Measurements from ENCODE around the gene EEF2K.

The EEF2K gene

DNA sequence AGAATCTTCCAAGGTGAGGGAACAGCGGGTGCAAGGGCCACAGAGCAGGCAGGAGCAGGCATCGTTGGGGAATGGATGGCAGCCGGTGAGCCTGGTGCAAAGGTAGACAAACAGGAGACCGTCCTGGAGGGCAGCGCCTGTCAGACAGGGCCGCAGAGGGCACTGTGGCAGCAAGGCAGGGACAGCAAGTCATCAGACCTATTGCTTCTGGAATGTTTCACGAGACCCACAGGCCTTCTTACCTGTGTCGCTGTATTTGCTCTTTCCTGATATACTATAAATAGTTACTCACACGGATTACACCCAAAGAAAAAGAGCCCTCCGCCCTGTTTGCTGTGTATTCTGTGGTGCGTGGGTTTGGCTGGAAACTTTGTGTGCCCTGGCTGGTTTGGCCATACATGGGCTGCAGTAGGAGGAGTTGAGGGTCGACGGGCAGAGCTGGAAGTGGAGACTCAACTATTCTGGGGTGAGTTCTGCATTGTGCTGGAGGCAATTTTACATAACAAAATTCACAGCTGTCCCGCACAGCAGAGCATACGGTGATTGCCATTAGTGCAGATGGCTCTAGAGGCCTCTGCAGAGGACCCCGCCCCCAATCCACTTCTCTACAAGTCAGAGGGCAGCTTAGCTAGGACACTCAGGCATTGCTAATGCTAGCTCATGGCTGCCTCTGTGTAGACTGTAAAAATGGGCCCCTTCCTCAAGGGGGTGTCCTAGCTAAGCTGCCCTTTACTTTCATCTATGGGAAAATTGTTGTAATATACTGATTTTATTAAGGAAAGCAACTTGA is 72.6 kb downstream of the EEF2K start:
- peaks cover 4% of the 10 kb centered on the region for H3K9me3 ChIP-seq (ENCODE audit: control insufficient read depth, insufficient read depth, low read depth, low read length)
- H3K9ac ChIP-seq (ENCODE audit: low read length), result no peak overlapping the region
- H3K4me3 ChIP-seq (ENCODE audit: low read depth, low read length), result no peak overlapping the region
- peaks cover 43% of the 10 kb centered on the region for H3K36me3 ChIP-seq (ENCODE audit: control insufficient read depth, insufficient read depth, low read length)
- no peaks in the 10 kb centered on the region for H3K27me3 ChIP-seq (ENCODE audit: control insufficient read depth, insufficient read depth, low read length)
- H3K27ac ChIP-seq (ENCODE audit: low read depth, low read length), result no peak overlapping the region
- no peaks in the 10 kb centered on the region for H3K4me1 ChIP-seq (ENCODE audit: control insufficient read depth, insufficient read depth, low read length)

DNA sequence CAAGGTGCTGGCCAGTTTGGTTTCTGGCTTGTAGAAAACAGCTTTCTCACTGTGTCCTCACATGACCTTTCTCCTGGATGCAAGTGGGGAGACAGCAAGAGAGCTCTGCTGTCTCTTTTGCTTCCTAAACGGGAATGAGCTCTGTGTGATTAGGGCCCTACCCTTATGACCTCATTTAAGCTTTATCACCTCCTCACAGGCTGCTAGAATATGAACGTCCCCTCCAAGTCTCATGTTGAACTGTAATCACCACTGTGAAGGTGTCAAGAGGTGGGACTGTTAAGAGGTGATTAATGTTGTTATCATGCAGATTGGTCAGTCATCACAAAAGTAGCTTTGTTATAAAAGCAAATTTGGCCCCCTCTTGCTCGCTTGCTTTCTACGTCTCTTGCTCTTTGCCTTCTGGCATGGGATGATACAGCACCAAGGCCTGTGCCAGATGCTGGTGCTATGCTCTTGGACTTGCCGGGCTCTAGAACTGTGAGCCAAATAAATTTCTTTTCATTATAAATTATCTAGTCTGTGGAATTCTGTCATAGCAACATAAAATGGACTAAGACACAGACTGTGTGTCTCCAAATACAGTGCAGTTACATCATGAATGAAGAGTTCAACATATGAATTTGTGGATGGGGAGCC is 76.3 kb downstream of the EEF2K start:
- peaks cover 37% of the 10 kb centered on the region for H3K36me3 ChIP-seq (ENCODE audit: control insufficient read depth, insufficient read depth, low read length)
- H3K9ac ChIP-seq (ENCODE audit: low read length), result no peak overlapping the region
- H3K9me3 ChIP-seq (ENCODE audit: control insufficient read depth, insufficient read depth, low read depth, low read length), result peaks cover 4% of the 10 kb centered on the region
- no peak overlapping the region for H3K4me3 ChIP-seq (ENCODE audit: low read depth, low read length)
- H3K27me3 ChIP-seq (ENCODE audit: control insufficient read depth, insufficient read depth, low read length), result no peaks in the 10 kb centered on the region
- H3K4me1 ChIP-seq (ENCODE audit: control insufficient read depth, insufficient read depth, low read length), result peaks cover 4% of the 10 kb centered on the region; the same call in 1 of the 2 replicates
- no peak overlapping the region for H3K27ac ChIP-seq (ENCODE audit: low read depth, low read length)

DNA sequence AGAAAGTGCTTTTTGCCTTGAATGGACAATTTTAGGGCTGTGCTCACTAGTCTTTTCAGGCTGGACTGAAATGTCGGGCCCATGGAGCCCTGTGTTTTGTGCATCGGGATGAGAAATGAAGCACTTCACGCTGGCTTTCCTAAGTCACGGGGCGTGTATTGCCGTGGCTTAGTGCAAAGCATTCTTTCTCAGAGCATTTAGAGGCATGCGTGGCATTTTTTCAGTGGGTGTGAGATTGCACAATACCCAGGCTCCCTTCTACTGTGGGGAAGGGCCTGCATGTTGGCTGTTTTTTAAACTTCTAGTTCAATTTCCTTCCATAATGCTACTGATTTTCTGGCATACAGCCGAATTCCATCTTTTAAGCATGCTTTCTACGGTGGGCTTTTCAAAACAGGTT is 78.6 kb downstream of the EEF2K start:
- H3K9ac ChIP-seq (ENCODE audit: low read length), result no peak overlapping the region
- H3K27ac ChIP-seq (ENCODE audit: low read depth, low read length), result no peak overlapping the region
- no peaks in the 10 kb centered on the region for H3K27me3 ChIP-seq (ENCODE audit: control insufficient read depth, insufficient read depth, low read length)
- peaks cover 37% of the 10 kb centered on the region for H3K36me3 ChIP-seq (ENCODE audit: control insufficient read depth, insufficient read depth, low read length)
- no peak overlapping the region for H3K4me3 ChIP-seq (ENCODE audit: low read depth, low read length)
- peaks cover 4% of the 10 kb centered on the region for H3K9me3 ChIP-seq (ENCODE audit: control insufficient read depth, insufficient read depth, low read depth, low read length)
- H3K4me1 ChIP-seq (ENCODE audit: control insufficient read depth, insufficient read depth, low read length), result peaks cover 4% of the 10 kb centered on the region; the same call in 1 of the 2 replicates

DNA sequence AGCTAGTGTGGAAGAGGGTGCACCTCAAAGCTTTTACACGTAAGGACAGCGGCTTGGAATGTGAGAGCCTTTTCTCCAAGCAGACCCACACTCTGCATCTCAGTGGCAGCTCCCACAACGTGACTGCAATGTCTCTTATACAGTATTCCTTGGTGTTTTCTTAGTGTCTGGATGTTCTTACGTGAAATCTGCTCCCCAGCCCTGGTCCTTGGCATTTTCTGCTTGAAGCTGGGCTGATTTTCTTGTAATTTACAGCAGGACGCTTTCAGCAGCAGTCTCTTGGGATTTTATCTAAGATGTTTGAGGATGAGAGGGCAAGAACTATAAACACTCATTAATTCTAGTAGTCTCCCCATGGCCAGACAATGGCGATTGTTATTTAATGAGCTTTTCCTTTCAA is 79.0 kb downstream of the EEF2K start:
- Histone ChIP-seq H3K4me3 (ENCODE audit: low read depth, low read length) (no peak overlapping the region), H3K36me3 (ENCODE audit: control insufficient read depth, insufficient read depth, low read length) (peaks cover 33% of the 10 kb centered on the region), H3K27ac (ENCODE audit: low read depth, low read length) (no peak overlapping the region), H3K9me3 (ENCODE audit: control insufficient read depth, insufficient read depth, low read depth, low read length) (peaks cover 4% of the 10 kb centered on the region), H3K27me3 (ENCODE audit: control insufficient read depth, insufficient read depth, low read length) (no peaks in the 10 kb centered on the region), H3K4me1 (ENCODE audit: control insufficient read depth, insufficient read depth, low read length) (peaks cover 4% of the 10 kb centered on the region; the same call in 1 of the 2 replicates), H3K9ac (ENCODE audit: low read length) (no peak overlapping the region)

DNA sequence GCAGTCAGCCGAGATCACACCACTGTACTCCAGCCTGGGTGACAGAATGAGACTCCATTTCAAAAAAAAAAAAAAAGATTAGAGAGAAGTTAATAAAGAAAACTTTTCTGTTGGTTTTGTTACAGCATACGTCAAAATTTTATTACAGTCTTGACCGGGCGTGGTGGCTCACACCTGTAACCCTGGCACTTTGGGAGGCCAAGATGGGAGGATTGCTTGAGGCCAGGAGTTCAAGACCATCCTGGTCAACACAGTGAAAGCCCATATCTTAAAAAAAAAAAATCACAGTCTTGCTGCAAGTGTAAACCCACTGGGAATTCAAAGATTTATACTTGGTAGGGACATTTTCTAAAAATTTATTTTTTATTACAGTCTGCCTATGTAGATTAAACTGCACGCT is 84.9 kb downstream of the EEF2K start:
- no peaks in the 10 kb centered on the region for H3K9me3 ChIP-seq (ENCODE audit: control insufficient read depth, insufficient read depth, low read depth, low read length)
- no peak overlapping the region for H3K4me3 ChIP-seq (ENCODE audit: low read depth, low read length)
- H3K9ac ChIP-seq (ENCODE audit: low read length), result no peak overlapping the region
- H3K27ac ChIP-seq (ENCODE audit: low read depth, low read length), result no peak overlapping the region
- H3K27me3 ChIP-seq (ENCODE audit: control insufficient read depth, insufficient read depth, low read length), result no peaks in the 10 kb centered on the region
- no peaks in the 10 kb centered on the region for H3K36me3 ChIP-seq (ENCODE audit: control insufficient read depth, insufficient read depth, low read length)
- 0 out of 2 replicates have a peak, but pooled peaks cover 11% of the 10 kb centered on the region for H3K4me1 ChIP-seq (ENCODE audit: control insufficient read depth, insufficient read depth, low read length)

DNA sequence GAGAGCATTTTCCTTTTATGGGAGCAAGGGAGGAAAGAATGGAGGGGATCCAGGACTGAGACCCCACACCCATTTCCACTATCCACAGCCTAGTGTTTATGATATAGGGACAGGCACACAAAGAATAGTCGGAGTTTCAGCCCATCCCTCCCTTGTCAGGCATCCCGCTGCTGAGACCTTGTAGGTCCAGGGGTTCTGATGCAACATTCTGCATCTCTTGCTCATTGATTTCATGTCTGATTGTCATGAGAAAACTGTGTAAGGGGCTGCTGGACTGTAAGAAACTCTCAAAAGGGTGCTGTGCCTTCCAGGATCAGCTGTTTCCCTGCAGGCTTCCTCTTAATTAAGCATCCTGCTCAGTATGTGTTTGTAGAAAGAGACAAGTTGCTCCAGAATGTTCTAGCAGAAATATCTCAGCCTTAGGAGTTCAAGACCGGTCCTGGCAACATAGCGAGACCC is 85.8 kb downstream of the EEF2K start:
- Histone ChIP-seq H3K9me3 (ENCODE audit: control insufficient read depth, insufficient read depth, low read depth, low read length) (no peaks in the 10 kb centered on the region), H3K9ac (ENCODE audit: low read length) (peak overlapping the region; percentile 10), H3K36me3 (ENCODE audit: control insufficient read depth, insufficient read depth, low read length) (no peaks in the 10 kb centered on the region), H3K27ac (ENCODE audit: low read depth, low read length) (no peak overlapping the region), H3K27me3 (ENCODE audit: control insufficient read depth, insufficient read depth, low read length) (no peaks in the 10 kb centered on the region), H3K4me1 (ENCODE audit: control insufficient read depth, insufficient read depth, low read length) (0 out of 2 replicates have a peak, but pooled peaks cover 11% of the 10 kb centered on the region), H3K4me3 (ENCODE audit: low read depth, low read length) (no peak overlapping the region)

DNA sequence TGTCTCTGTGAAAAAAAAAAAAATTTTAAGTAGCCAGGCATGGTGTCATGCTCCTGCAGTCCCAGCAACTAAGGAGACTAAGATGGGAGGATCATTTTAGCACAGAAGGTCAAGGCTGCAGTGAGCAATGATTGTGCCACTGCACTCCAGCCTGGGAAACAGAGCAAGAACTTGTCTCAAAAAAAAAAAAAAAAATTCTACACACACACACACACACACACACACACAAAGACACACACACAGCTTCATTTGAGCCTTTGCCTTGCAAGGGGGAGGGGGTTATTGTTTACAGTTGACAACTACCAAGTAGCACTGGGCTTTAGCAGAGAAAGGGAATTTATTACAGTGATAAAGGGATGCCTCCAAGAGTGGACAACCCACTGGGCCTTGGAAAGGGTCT is 86.2 kb downstream of the EEF2K start:
- no peaks in the 10 kb centered on the region for H3K9me3 ChIP-seq (ENCODE audit: control insufficient read depth, insufficient read depth, low read depth, low read length)
- no peak overlapping the region for H3K27ac ChIP-seq (ENCODE audit: low read depth, low read length)
- no peaks in the 10 kb centered on the region for H3K27me3 ChIP-seq (ENCODE audit: control insufficient read depth, insufficient read depth, low read length)
- no peak overlapping the region for H3K4me3 ChIP-seq (ENCODE audit: low read depth, low read length)
- no peaks in the 10 kb centered on the region for H3K36me3 ChIP-seq (ENCODE audit: control insufficient read depth, insufficient read depth, low read length)
- no peak overlapping the region for H3K9ac ChIP-seq (ENCODE audit: low read length)
- 0 out of 2 replicates have a peak, but pooled peaks cover 11% of the 10 kb centered on the region for H3K4me1 ChIP-seq (ENCODE audit: control insufficient read depth, insufficient read depth, low read length)

DNA sequence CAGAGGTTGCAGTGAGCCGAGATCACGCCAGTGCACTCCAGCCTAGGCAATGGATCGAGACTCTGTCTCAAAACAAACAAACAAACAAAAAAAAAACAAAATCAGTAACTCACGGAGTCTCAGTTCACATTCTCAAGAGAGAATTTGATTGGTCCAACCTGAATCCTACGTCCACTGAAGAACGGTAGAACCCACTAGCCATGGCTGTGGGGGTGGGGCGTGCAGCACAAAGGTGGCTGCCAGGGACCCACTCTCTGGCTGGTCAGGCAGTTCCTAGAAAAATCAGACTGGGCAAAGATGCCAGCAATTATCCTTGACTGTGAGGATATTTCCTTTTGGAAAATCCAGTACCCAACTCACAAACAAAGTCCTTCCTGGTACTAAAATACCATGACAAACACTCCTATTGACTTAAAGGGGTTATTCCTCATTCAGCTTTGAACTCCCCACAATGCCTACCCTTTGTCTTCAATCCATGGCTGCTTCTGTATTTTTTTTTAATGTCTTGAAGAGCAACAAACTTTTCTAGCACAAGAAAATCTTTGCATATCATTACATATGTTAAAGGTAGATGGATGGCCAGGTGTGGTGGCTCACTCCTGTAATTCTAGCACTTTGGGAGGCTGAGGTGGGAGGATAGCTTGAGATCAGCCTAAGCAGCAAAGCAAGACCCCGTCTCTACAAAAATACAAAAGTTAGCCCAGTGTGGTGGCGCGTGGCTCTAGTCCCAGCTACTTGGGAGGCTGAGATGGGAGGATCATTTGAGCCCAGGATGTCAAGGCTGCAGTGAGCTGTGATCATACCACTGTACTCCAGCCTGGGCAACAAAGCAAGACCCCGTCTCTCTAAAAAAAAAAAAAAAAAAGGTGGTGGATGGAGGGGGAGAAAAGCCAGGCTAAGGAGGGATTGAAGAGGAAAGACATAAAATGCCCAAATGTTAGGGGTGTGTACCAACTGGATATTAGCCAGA is 87.3 kb downstream of the EEF2K start:
- Histone ChIP-seq H3K4me1 (ENCODE audit: control insufficient read depth, insufficient read depth, low read length) (0 out of 2 replicates have a peak, but pooled peaks cover 11% of the 10 kb centered on the region), H3K27ac (ENCODE audit: low read depth, low read length) (no peak overlapping the region), H3K9me3 (ENCODE audit: control insufficient read depth, insufficient read depth, low read depth, low read length) (no peaks in the 10 kb centered on the region)

DNA sequence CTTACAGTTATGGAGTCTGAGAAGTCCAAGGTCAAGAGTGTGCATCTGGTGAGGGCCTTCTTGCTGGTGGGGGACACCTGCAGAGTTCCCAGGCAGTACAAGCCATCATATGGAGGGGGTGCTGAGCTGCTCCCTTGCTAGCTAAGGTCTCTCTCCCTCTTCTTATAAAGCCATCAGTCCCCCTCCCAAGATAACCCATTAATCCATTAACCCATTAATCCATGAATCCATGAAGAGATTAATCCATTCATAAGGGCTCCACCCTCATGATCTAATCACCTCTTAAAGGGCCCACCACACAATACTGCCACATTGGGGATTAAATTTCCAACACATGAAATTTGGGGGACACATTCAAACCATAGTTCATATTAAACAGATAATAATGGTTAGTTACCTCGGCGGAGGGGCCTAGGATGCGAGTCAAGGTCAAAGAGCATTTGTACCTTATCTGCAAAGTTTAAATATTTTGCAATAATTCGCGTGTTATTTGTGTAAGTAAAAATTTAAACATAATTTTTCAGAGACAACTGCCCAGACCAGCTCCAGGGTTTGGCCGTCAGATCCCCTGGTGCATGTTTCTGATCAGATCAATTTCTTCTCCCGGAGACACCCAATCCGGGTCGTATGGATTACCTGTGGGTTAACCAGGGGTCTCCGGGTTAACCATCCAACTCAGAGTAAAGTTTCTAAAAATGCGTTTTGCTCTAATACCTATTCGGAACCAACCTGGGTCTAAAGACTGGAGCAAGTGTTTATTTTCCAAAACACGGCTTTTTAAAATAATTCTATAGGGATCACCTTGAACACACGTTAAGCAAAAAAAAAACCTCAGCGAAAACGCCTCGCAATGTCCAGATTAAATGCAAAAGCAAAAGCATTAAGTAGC is 90.4 kb downstream of the EEF2K start:
- Histone ChIP-seq H3K36me3 (ENCODE audit: control insufficient read depth, insufficient read depth, low read length) (0 out of 2 replicates have a peak, but pooled peaks cover 3% of the 10 kb centered on the region), H3K4me1 (ENCODE audit: control insufficient read depth, insufficient read depth, low read length) (0 out of 2 replicates have a peak, but pooled peaks cover 11% of the 10 kb centered on the region), H3K4me3 (ENCODE audit: low read depth, low read length) (peak overlapping the region; percentile 75), H3K27me3 (ENCODE audit: control insufficient read depth, insufficient read depth, low read length) (no peaks in the 10 kb centered on the region), H3K27ac (ENCODE audit: low read depth, low read length) (no peak overlapping the region), H3K9ac (ENCODE audit: low read length) (peak overlapping the region; percentile 40), H3K9me3 (ENCODE audit: control insufficient read depth, insufficient read depth, low read depth, low read length) (no peaks in the 10 kb centered on the region)

More for the DNA sequence above, 87.3 kb downstream of the EEF2K start:
- Histone ChIP-seq H3K4me3 (ENCODE audit: low read depth, low read length) (no peak overlapping the region), H3K27me3 (ENCODE audit: control insufficient read depth, insufficient read depth, low read length) (no peaks in the 10 kb centered on the region), H3K36me3 (ENCODE audit: control insufficient read depth, insufficient read depth, low read length) (no peaks in the 10 kb centered on the region), H3K9ac (ENCODE audit: low read length) (no peak overlapping the region)
